HUES64 (cell line): Measurements from ENCODE around the gene TNFRSF1A.
"Not testable (repeated sequence)": the region's sequence is repeated elsewhere in the genome, so short reads cannot be mapped to it uniquely, and the experiment has no call there.

Experiments
- H3K27ac ChIP-seq: 2 replicates; pipeline ENCODE4 v1.7.0; 2013; ENCODE audit warnings: low read depth, low read length, inconsistent platforms
- H3K27me3 ChIP-seq: 2 replicates; pipeline ENCODE4 v1.6.1; 2013; ENCODE audit warnings: mild to moderate bottlenecking, low read length; ENCODE audit not compliant: insufficient read depth
- H3K36me3 ChIP-seq: 2 replicates; pipeline ENCODE4 v1.6.1; 2013; ENCODE audit warnings: mild to moderate bottlenecking, low read length; ENCODE audit not compliant: insufficient read depth
- H3K4me1 ChIP-seq: 2 replicates; pipeline ENCODE4 v1.6.1; 2013; ENCODE audit warnings: mild to moderate bottlenecking, low read length, moderate library complexity; ENCODE audit not compliant: insufficient read depth
- H3K4me3 ChIP-seq: 2 replicates; pipeline ENCODE4 v1.5.1; 2013; ENCODE audit warnings: mild to moderate bottlenecking, low read length, moderate library complexity
- H3K9ac ChIP-seq: 2 replicates; pipeline ENCODE4 v1.6.1; 2013; ENCODE audit warnings: mild to moderate bottlenecking, low read depth, low read length
- H3K9me3 ChIP-seq: 2 replicates; pipeline ENCODE4 v1.6.1; 2013; ENCODE audit warnings: low read depth, low read length; ENCODE audit not compliant: insufficient read depth
- WGBS: fragments of 150-250, 120-280 bp; methylation state at CpG from one replicate; pipeline ENCODE4 v1.1.7; 2013; ENCODE audit warnings: missing lambda C conversion rate; 5-methylcytosine and 5-hydroxymethylcytosine counted together

TNFRSF1A gene

DNA sequence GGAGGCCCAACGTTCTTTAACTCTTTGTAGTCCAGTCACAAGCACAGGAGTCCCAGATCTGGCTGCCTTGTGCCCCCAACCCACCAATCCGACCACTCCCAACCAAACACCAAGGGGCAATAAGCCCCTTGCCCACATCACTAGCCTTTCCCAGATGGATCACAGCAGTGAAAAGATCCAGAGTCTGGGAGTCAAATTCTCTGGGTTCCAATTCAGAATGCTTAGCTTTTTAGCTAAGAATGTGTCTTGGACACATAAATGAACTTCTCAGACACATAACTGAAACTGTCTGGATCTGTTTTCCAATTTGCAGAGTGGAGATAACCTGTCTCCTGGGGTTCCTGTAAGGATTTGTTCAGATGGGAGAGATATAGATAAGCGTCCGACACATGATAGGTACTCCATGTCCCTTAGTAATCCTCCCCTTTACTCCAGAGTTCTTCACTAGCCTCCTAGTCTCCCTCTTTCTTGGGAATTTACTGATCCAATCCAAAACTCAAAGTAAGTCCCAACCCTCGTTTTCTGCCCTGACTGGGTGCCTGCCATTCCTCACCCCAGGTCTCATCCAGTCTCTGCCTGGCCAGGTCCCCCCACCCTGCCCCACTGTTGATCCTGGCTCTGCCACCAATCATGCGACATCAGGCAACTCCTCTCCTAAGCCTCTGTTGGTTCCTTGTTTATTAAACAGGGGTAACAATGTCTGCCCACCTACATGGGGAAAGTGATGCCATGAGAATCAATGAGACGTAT is 439 bp upstream of the TNFRSF1A start:
- Histone ChIP-seq H3K4me3 (peak overlapping the region; percentile 86), H3K27ac (peak overlapping the region; percentile 74; the same call in 1 of the 2 replicates), H3K9me3 (no peaks in the 10 kb centered on the region), H3K4me1 (peaks cover 39% of the 10 kb centered on the region), H3K27me3 (no peaks in the 10 kb centered on the region), H3K36me3 (no peaks in the 10 kb centered on the region; the same call in 1 of the 2 replicates), H3K9ac (peak overlapping the region; percentile 82)
- 51% methylated on average over 7 of the region's 7 CpGs for WGBS

- Histone ChIP-seq H3K36me3 (no peaks in the 10 kb centered on the region), H3K4me3 (peak overlapping the region; percentile 86), H3K9ac (peak overlapping the region; percentile 82), H3K4me1 (peaks cover 48% of the 10 kb centered on the region), H3K27ac (peak overlapping the region; percentile 74), H3K9me3 (no peaks in the 10 kb centered on the region), H3K27me3 (no peaks in the 10 kb centered on the region)
- whole genome bisulfite sequencing, result 4% methylated on average over 14 of the region's 15 CpGs
These were observed 995 bp downstream of the TNFRSF1A start for GRCh38 chr12:6340745-6341416.

GRCh38 chr12:6340032-6340638 is 1.7 kb downstream of the TNFRSF1A start:
- H3K27me3 ChIP-seq, result no peaks in the 10 kb centered on the region
- H3K4me1 ChIP-seq, result peaks cover 55% of the 10 kb centered on the region
- no peak overlapping the region for H3K27ac ChIP-seq
- peak overlapping the region; percentile 86 for H3K4me3 ChIP-seq
- peak overlapping the region; percentile 82; the same call in 1 of the 2 replicates for H3K9ac ChIP-seq
- H3K9me3 ChIP-seq, result no peaks in the 10 kb centered on the region
- WGBS, result 21% methylated on average over 9 of the region's 9 CpGs
- no peaks in the 10 kb centered on the region for H3K36me3 ChIP-seq

- peaks cover 9% of the 10 kb centered on the region for H3K36me3 ChIP-seq
- no peaks in the 10 kb centered on the region for H3K9me3 ChIP-seq
- no peak overlapping the region for H3K27ac ChIP-seq
- H3K4me3 ChIP-seq, result peak overlapping the region; percentile 86; the same call in 1 of the 2 replicates
- WGBS, result 84% methylated on average over 3 of the region's 3 CpGs
- no peak overlapping the region for H3K9ac ChIP-seq
- H3K4me1 ChIP-seq, result peaks cover 61% of the 10 kb centered on the region
- no peaks in the 10 kb centered on the region for H3K27me3 ChIP-seq
These were observed 2.9 kb downstream of the TNFRSF1A start for GRCh38 chr12:6338955-6339354.

- WGBS, result 87% methylated on average over 7 of the region's 8 CpGs
- not testable (repeated sequence) for H3K4me3 ChIP-seq, H3K27me3 ChIP-seq, H3K9ac ChIP-seq, H3K9me3 ChIP-seq, H3K27ac ChIP-seq
- peaks cover 13% of the 10 kb centered on the region for H3K36me3 ChIP-seq
- H3K4me1 ChIP-seq, result peaks cover 57% of the 10 kb centered on the region
These were observed 3.3 kb downstream of the TNFRSF1A start for GRCh38 chr12:6338536-6338935.

GRCh38 chr12:6337958-6338433 is 3.9 kb downstream of the TNFRSF1A start:
- Histone ChIP-seq H3K27me3 (no peaks in the 10 kb centered on the region), H3K4me3 (no peak overlapping the region), H3K27ac (peak overlapping the region; percentile 19; the same call in 1 of the 2 replicates), H3K4me1 (peaks cover 53% of the 10 kb centered on the region), H3K9me3 (no peaks in the 10 kb centered on the region), H3K9ac (no peak overlapping the region), H3K36me3 (peaks cover 19% of the 10 kb centered on the region)
- 63% methylated on average over 11 of the region's 12 CpGs for WGBS

DNA sequence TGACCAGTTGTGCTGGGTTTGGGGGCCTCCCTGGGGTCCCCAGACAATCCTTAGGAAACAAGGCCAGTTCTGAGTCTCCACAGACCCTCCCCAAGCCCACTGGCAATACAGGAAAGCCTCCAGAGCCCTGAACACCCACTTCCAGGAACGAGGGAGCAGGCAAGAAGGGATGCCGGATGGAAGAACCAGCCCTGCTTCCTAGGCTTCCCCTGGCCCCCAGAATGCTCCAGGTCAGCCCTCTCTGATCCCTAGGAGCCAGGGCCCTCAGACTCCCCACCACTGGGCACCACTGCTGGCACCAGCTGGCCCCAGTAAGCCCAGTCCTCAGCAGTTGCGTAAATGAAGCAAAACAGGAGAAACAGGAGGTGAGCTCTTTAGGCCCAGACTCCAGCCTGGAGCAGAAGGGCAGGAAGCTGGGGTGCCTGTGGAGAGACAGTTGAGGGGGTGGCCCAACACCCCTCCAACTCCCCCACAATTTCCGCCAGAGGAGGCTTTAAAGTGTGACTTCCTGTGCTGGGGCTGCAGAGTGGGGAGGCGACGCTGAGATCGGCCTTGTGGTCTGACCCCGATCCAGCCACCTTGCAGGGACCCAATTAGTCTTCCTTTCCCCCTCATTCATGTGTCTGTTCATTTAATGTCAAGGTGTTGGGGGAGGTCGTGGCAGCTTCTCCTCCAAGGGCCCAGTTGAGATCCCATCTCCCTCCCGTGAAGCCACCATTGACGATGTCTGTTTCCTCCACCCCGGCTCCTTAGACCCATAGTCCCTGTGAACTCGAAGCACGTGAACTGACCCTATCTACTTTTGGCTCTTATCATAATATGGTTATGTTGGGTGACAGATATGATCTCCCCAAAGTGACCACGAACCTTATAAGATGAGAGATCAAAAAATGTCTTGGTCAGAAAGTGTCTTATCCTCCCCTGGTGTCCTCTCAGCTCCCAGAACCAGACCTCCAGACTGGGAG is 4.7 kb downstream of the TNFRSF1A start:
- WGBS, result 59% methylated on average over 14 of the region's 15 CpGs
- no peaks in the 10 kb centered on the region for H3K9me3 ChIP-seq
- peak overlapping the region; percentile 69 for H3K9ac ChIP-seq
- H3K27me3 ChIP-seq, result no peaks in the 10 kb centered on the region
- peaks cover 27% of the 10 kb centered on the region for H3K36me3 ChIP-seq
- peak overlapping the region; percentile 97 for H3K27ac ChIP-seq
- H3K4me1 ChIP-seq, result peaks cover 45% of the 10 kb centered on the region
- H3K4me3 ChIP-seq, result peak overlapping the region; percentile 44

- peak overlapping the region; percentile 81 for H3K9ac ChIP-seq
- H3K4me3 ChIP-seq, result peak overlapping the region; percentile 44
- 1% methylated on average over 12 of the region's 12 CpGs for WGBS
- no peaks in the 10 kb centered on the region for H3K9me3 ChIP-seq
- peaks cover 34% of the 10 kb centered on the region for H3K36me3 ChIP-seq
- H3K27ac ChIP-seq, result peak overlapping the region; percentile 97
- no peaks in the 10 kb centered on the region for H3K27me3 ChIP-seq
- peaks cover 43% of the 10 kb centered on the region for H3K4me1 ChIP-seq
These were observed 5.6 kb downstream of the TNFRSF1A start for GRCh38 chr12:6336079-6336888.

DNA sequence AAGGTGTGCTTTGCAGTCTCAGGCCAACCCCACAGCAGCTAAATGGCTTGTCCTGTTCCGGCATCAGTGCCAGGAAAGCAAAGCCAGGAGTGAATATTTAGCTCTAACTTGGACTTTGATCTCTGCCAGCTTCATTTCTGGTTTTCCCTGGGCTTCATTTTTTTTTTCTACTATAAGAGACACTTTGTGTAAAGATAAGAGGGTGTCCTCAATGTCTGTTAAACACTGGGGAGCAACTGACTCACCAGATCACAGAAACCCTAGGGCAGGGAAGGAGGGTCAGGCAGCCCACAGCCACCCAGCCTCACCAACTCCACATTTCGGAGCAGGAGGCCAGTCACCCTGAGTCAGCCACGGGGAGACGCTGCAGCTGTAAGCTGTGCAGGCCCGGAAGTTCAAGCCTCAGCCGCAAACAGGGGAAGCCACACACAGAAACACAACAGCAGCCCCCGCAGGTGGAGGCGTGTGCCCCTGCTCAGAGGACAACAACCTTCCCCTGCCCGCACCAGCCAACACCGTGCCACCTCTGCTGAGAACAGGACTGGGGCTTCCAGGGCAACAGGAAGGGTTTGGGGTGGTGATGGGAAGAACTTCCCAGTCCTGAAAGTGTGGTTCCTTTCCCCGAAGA is 6.3 kb downstream of the TNFRSF1A start:
- 31% methylated on average over 8 of the region's 11 CpGs for WGBS
- H3K9ac ChIP-seq, result peak overlapping the region; percentile 81

More for the DNA sequence above, 6.3 kb downstream of the TNFRSF1A start:
- peak overlapping the region; percentile 97 for H3K27ac ChIP-seq
- no peaks in the 10 kb centered on the region for H3K9me3 ChIP-seq
- no peaks in the 10 kb centered on the region for H3K27me3 ChIP-seq
- H3K4me3 ChIP-seq, result peak overlapping the region; percentile 44
- H3K36me3 ChIP-seq, result peaks cover 41% of the 10 kb centered on the region
- peaks cover 43% of the 10 kb centered on the region for H3K4me1 ChIP-seq
